HepG2 (cell line): Measurements from ENCODE around the gene SRCAP. TPM values are rescaled to one million over a fixed set of nuclear protein-coding genes. Genes with fewer than 3 reads are reported as not detected.

Source experiments
- ATAC-seq: fragments of 200-7000 bp; cut with Tn5 transposase; 3 replicates; pipeline ENCODE4 v1.9.1; 2020; ENCODE audit warnings: mild to moderate bottlenecking, moderate library complexity
- BruUV-seq: library from RNA; stranded (reverse); fragments of 400-500 nt; replicated peaks from 2 replicates; lab custom pipeline; 2021; lab: Mats Ljungman, UMichigan
- CTCF ChIA-PET: fragments of 300-600 bp; formaldehyde crosslinking; extraction: SDS; loops from one replicate; lab custom pipeline; 2021; ENCODE audit warnings: low total read pairs, inconsistent platforms, low intra/inter-chr PET ratio; lab: Yijun Ruan, JAX
- POLR2A ChIA-PET: fragments of 350-600 bp; sonication (Branson Sonifier 250); formaldehyde crosslinking; loops from one replicate; lab custom pipeline; 2020; ENCODE audit warnings: antibody characterized with exemption, inconsistent platforms; lab: Yijun Ruan, JAX
- DNase-seq: peaks from one replicate; pipeline ENCODE4 v3.0.0-alpha.2; 2015; ENCODE audit warnings: low spot score
- FAIRE-seq: peaks from 3 replicates; lab custom pipeline; 2011; peaks lifted over from hg19 to GRCh38; lab: Jason Lieb, UNC
- H2AFZ ChIP-seq: one replicate; pipeline ENCODE4 v1.6.1; 2011; ENCODE audit warnings: low read length, inconsistent platforms
- H3K27ac ChIP-seq: fragments of 300-600 bp; 3 replicates; pipeline ENCODE4 v1.8.0; 2011; ENCODE audit warnings: mixed run types, mild to moderate bottlenecking, mixed read lengths, low read length, inconsistent platforms; ENCODE audit not compliant: insufficient read depth; ENCODE audit errors: extremely low read length
- H3K27me3 ChIP-seq, 2 experiments: fragments of 200-600 bp in 1 of 2; 2 replicates in 1 of 2; 3 replicates in 1 of 2; pipeline versions ENCODE4 v1.6.0 to v1.8.0; 2011; ENCODE audit warnings: low read length in 2 of 2, mild to moderate bottlenecking in 2 of 2, moderate library complexity in 2 of 2, inconsistent platforms in 1 of 2; ENCODE audit not compliant: insufficient read depth in 2 of 2, control insufficient read depth in 1 of 2
- H3K36me3 ChIP-seq, 2 experiments: fragments of 200-600 bp in 1 of 2; replicated peaks in 1 of 2; 2 replicates in 1 of 2; 3 replicates in 1 of 2; pipeline versions ENCODE4 v1.5.1 to v1.8.0; 2011; ENCODE audit warnings: low read length in 2 of 2, inconsistent platforms in 1 of 2; ENCODE audit not compliant: insufficient read depth in 2 of 2, control insufficient read depth in 1 of 2
- H3K4me1 ChIP-seq: 2 replicates; pipeline ENCODE4 v1.5.1; 2012; ENCODE audit warnings: low read length, inconsistent platforms; ENCODE audit not compliant: insufficient read depth
- H3K4me2 ChIP-seq: 2 replicates; pipeline ENCODE4 v1.6.0; 2011; ENCODE audit warnings: low read depth, low read length, inconsistent platforms
- H3K4me3 ChIP-seq, 3 experiments: fragments of 200-600 bp in 1 of 3; sonication (generic), shearing (Covaris generic) in 1 of 3; replicated peaks in 1 of 3; 2 replicates each; pipeline ENCODE4 v1.5.1; 2011 to 2016; ENCODE audit warnings: low read length in 3 of 3, inconsistent platforms in 2 of 3, low read depth in 2 of 3, mild to moderate bottlenecking in 2 of 3, control low read depth in 1 of 3, mixed read lengths in 1 of 3; ENCODE audit not compliant: insufficient read depth in 1 of 3
- H3K79me2 ChIP-seq: one replicate; pipeline ENCODE4 v1.6.1; 2011; ENCODE audit warnings: low read length, inconsistent platforms; ENCODE audit not compliant: insufficient read depth
- H3K9ac ChIP-seq: 2 replicates; pipeline ENCODE4 v1.6.0; 2011; ENCODE audit warnings: mild to moderate bottlenecking, low read depth, low read length, inconsistent platforms; ENCODE audit not compliant: insufficient read depth
- H3K9me3 ChIP-seq: 2 replicates; pipeline ENCODE4 v1.5.1; 2012; ENCODE audit warnings: mild to moderate bottlenecking, low read length
- H4K20me1 ChIP-seq: 2 replicates; pipeline ENCODE4 v1.6.0; 2011; ENCODE audit warnings: inconsistent platforms, mild to moderate bottlenecking, low read length, moderate library complexity; ENCODE audit not compliant: insufficient read depth
- AGO2 ChIP-seq: fragments of 200-400 bp; formaldehyde crosslinking; optimal IDR thresholded peaks from 2 replicates; pipeline ENCODE3; 2017; ENCODE audit warnings: mild to moderate bottlenecking, low read depth, low read length, moderate library complexity
- CEBPG ChIP-seq: IDR thresholded peaks from 2 replicates; pipeline ENCODE4 v1.6.1; 2016
- FIP1L1 ChIP-seq: fragments of 200-400 bp; formaldehyde crosslinking; IDR thresholded peaks from 2 replicates; pipeline ENCODE4 v1.6.1; 2018; ENCODE audit warnings: low read depth, mild to moderate bottlenecking, low read length, moderate library complexity, borderline replicate concordance; ENCODE audit not compliant: insufficient read depth
- ISL2 ChIP-seq: sonication (generic); formaldehyde crosslinking; IDR thresholded peaks from 2 replicates; pipeline ENCODE4 v1.5.0; 2020; ENCODE audit warnings: missing genetic modification reagents
- NONO ChIP-seq, 2 experiments: fragments of 450-650 bp in 1 of 2; sonication (generic) in 1 of 2; formaldehyde crosslinking in 1 of 2; IDR thresholded peaks in 1 of 2; conservative IDR thresholded peaks in 1 of 2; 2 replicates each; pipeline versions ENCODE4 v1.6.1 to v1.8.0; 2017 to 2022; ENCODE audit warnings: mild to moderate bottlenecking in 1 of 2, missing genetic modification reagents in 1 of 2, moderate library complexity in 1 of 2
- POLR2G ChIP-seq: fragments of 200-400 bp; formaldehyde crosslinking; IDR thresholded peaks from 2 replicates; pipeline ENCODE4 v1.6.1; 2018; ENCODE audit warnings: mild to moderate bottlenecking, low read depth, low read length, moderate library complexity
- RBM22 ChIP-seq: fragments of 200-400 bp; formaldehyde crosslinking; optimal IDR thresholded peaks from 2 replicates; pipeline ENCODE3; 2017; ENCODE audit warnings: mild to moderate bottlenecking, low read length, moderate library complexity
- SPEN ChIP-seq: sonication (generic); formaldehyde crosslinking; IDR thresholded peaks from 2 replicates; pipeline ENCODE4 v1.5.1; 2020; ENCODE audit warnings: low read depth, mild to moderate bottlenecking, missing genetic modification reagents
- TCF7L2 ChIP-seq: IDR thresholded peaks from 2 replicates; pipeline ENCODE4 v1.6.1; 2011; ENCODE audit warnings: mild to moderate bottlenecking, low read depth, low read length, moderate library complexity
- XRCC5 ChIP-seq: fragments of 200-400 bp; formaldehyde crosslinking; optimal IDR thresholded peaks from 2 replicates; pipeline ENCODE3; 2017; ENCODE audit warnings: mild to moderate bottlenecking, low read length
- ZBTB7B ChIP-seq: sonication (generic); formaldehyde crosslinking; IDR thresholded peaks from 2 replicates; pipeline ENCODE4 v1.4.0; 2020; ENCODE audit warnings: missing genetic modification reagents
- ZC3H13 ChIP-seq: sonication (generic); formaldehyde crosslinking; IDR thresholded peaks from 2 replicates; pipeline ENCODE4 v1.8.1; 2023; ENCODE audit warnings: mild to moderate bottlenecking, missing genetic modification reagents, moderate library complexity
- ZNF441 ChIP-seq: sonication (generic); formaldehyde crosslinking; IDR thresholded peaks from 2 replicates; pipeline ENCODE4 v1.7.0; 2021; ENCODE audit warnings: missing genetic modification reagents, borderline replicate concordance
- ZNF460 ChIP-seq: sonication (generic); formaldehyde crosslinking; IDR thresholded peaks from 2 replicates; pipeline ENCODE4 v1.5.1; 2020; ENCODE audit warnings: missing genetic modification reagents, mild to moderate bottlenecking, borderline replicate concordance
- ZNF7 ChIP-seq: IDR thresholded peaks from 2 replicates; pipeline ENCODE4 v1.6.1; 2016; ENCODE audit warnings: missing biosample characterization, missing genetic modification reagents
- ZNF839 ChIP-seq: sonication (generic); formaldehyde crosslinking; IDR thresholded peaks from 2 replicates; pipeline ENCODE4 v1.4.0; 2020; ENCODE audit warnings: missing genetic modification reagents, mild to moderate bottlenecking, borderline replicate concordance
- WGBS: methylation state at CpG from one replicate; pipeline ENCODE4 v1.1.6; 2017; ENCODE audit warnings: low lambda C conversion rate; 5-methylcytosine and 5-hydroxymethylcytosine counted together
- in situ Hi-C: cut with HindIII; loops from 2 replicates; pipeline ENCODE4 v1.10.0; 2017; ENCODE audit warnings: low pct_unique_long_range_greater_than_20kb; ENCODE audit not compliant: extremely low pct_ligation_motif_present
- intact Hi-C: fragments of 100-400 bp; cut with micrococcal nuclease; formaldehyde crosslinking; loops from one replicate; pipeline ENCODE4 v1.10.0; 2022; ENCODE audit not compliant: unreplicated experiment
- polyA plus RNA-seq, 8 experiments: library from polyadenylated mRNA; depleted of rRNA in 3 of 8; stranded (reverse) in 7 of 8; unstranded in 1 of 8; fragments of >200 nt; fragmentation: Illumina TruSeq in 4 of 8; extraction: Trizol in 4 of 8; gene quantifications; 2 replicates each; pipeline versions ENCODE4 v1.2.1 to v1.2.3, GENCODE V29; 2011 to 2016; ENCODE audit warnings: low read depth in 4 of 8, missing spikeins in 1 of 8, mixed read lengths in 1 of 8; ENCODE audit not compliant: insufficient read depth in 1 of 8
- total RNA-seq, 5 experiments: library from RNA; depleted of rRNA; stranded (reverse); fragments of >200 nt; fragmentation: Illumina TruSeq; extraction: Trizol; gene quantifications; 2 replicates each; pipeline ENCODE4 v1.2.3, GENCODE V29; 2016; ENCODE audit warnings: low read depth in 1 of 5
- TF ChIP-seq, protein P1 (sequence below): sonication (generic); formaldehyde crosslinking; IDR thresholded peaks from 2 replicates; pipeline ENCODE4 v1.5.0; 2020; ENCODE audit warnings: missing genetic modification reagents
- TF ChIP-seq, protein P2 (sequence below): sonication (generic); formaldehyde crosslinking; IDR thresholded peaks from 2 replicates; pipeline ENCODE4 v1.9.0; 2022; ENCODE audit warnings: low read depth, missing genetic modification reagents
- TF ChIP-seq, protein P3 (sequence below): sonication (generic); formaldehyde crosslinking; IDR thresholded peaks from 2 replicates; pipeline ENCODE4 v1.5.0; 2020; ENCODE audit warnings: mild to moderate bottlenecking, missing genetic modification reagents

Gene SRCAP
- total and polyA plus RNA-seq, 2 of the 13 experiments (the other 11 are each of a cell fraction or from before 2014, with no cell fraction given) = 4.9 to 9.0 TPM

DNA sequence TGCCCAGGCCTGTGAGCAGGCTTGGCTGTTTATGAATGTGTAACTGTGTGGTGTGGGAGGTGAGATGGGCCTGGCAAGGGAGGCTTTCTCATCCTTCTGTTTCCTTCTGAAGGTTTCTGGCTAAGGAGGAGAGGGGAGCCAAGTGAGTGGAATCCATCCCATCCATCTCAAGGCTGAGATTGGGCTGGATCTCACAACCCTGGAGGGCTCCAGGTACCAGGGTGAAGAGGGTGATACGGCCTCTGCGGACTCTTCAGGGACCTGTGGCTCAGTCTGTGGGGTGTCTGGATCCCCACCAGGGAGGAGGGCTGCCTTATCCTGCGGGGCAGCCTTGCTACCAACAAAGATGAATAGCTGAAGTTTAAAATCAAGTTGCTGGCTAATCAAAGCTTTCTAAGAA, 81.0 kb downstream of the SRCAP start (continued):
- no peak for TF ChIP-seq ZNF441 (CRISPR knock-in tag)
- peak; percentile 30 for TF ChIP-seq POLR2G
- TF ChIP-seq NONO (IDR thresholded peaks at IDR 0.05) = no peak
- peak; percentile 50; the same call in 1 of the 2 replicates for TF ChIP-seq NONO (CRISPR knock-in tag; conservative IDR thresholded peaks at IDR 0.05)
- TF ChIP-seq, protein P1, sequence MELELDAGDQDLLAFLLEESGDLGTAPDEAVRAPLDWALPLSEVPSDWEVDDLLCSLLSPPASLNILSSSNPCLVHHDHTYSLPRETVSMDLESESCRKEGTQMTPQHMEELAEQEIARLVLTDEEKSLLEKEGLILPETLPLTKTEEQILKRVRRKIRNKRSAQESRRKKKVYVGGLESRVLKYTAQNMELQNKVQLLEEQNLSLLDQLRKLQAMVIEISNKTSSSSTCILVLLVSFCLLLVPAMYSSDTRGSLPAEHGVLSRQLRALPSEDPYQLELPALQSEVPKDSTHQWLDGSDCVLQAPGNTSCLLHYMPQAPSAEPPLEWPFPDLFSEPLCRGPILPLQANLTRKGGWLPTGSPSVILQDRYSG (CRISPR knock-in tag) = no peak
- TF ChIP-seq ZNF7 = no peak
- TF ChIP-seq ISL2 (CRISPR knock-in tag) = no peak
- no peak for TF ChIP-seq XRCC5
- no peak for TF ChIP-seq SPEN (CRISPR knock-in tag)
- TF ChIP-seq TCF7L2 = no peak
- TF ChIP-seq, protein P2, sequence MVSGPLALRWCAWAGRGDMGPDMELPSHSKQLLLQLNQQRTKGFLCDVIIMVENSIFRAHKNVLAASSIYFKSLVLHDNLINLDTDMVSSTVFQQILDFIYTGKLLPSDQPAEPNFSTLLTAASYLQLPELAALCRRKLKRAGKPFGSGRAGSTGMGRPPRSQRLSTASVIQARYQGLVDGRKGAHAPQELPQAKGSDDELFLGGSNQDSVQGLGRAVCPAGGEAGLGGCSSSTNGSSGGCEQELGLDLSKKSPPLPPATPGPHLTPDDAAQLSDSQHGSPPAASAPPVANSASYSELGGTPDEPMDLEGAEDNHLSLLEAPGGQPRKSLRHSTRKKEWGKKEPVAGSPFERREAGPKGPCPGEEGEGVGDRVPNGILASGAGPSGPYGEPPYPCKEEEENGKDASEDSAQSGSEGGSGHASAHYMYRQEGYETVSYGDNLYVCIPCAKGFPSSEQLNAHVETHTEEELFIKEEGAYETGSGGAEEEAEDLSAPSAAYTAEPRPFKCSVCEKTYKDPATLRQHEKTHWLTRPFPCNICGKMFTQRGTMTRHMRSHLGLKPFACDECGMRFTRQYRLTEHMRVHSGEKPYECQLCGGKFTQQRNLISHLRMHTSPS (CRISPR knock-in tag) = no peak

DNA sequence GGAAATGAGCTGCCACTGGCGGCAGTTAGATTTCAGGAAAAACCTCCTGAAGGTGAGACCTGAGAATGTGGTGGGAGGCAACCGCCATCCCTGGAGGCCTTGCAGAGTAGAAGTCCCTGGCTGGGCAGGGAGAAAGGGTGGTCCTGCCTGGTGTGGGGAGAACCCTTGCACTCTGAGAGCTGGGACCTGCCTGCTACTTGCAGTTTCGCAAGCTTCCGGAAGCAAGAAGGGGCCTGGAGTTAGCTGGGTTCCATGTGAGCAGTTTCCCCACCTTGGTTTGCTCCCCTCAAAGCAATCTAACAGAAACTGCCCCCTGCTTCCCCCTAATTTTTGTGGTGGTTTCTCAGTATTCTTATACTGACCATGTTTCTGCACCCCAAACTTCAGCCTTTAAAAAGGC, 81.6 kb downstream of the SRCAP start:
- in situ Hi-C loops (no loop called here), intact Hi-C loops (no loop called here)
- ChIA-PET POLR2A (interaction anchor here (0.8 to 4.2 kb wide), 4 partner anchors 26 to 94 kb away, joined by 3 to 30 read pairs (median 4); partner anchors contain the start of gene PHKG2), CTCF (no interaction called here)
- Histone ChIP-seq H3K4me1 (peaks cover 36% of the 10 kb centered on the region), H3K27me3 (no peaks in the 10 kb centered on the region; a peak in 1 of 5 replicates), H3K9me3 (no peaks in the 10 kb centered on the region), H3K4me3 (no peak overlapping the region), H2AFZ (no peak overlapping the region), H3K27ac (peak overlapping the region; percentile 11), H4K20me1 (no peaks in the 10 kb centered on the region; the same call in 1 of the 2 replicates), H3K79me2 (peaks cover 18% of the 10 kb centered on the region), H3K9ac (no peak overlapping the region), H3K36me3 (peaks cover 19 to 29% of the 10 kb centered on the region in 2 experiments), H3K4me2 (no peak overlapping the region)
- no peak for DNase-seq
- BruUV-seq = no TSS peak
- no peak for FAIRE-seq
- 85% methylated on average over 2 of the region's 4 CpGs for WGBS
- no peak for ATAC-seq
- TF ChIP-seq CEBPG (CRISPR knock-in tag) (peak; percentile 35; the same call in 1 of the 2 replicates), FIP1L1 (no peak), ZC3H13 (peak; percentile 11), AGO2 (peak; percentile 48), ZNF839 (CRISPR knock-in tag) (no peak), ZBTB7B (CRISPR knock-in tag) (0 out of 2 replicates have a peak, but pooled peaks have one; percentile 22), ZNF460 (no peak), RBM22 (peak; percentile 6)
- TF ChIP-seq, protein P3, sequence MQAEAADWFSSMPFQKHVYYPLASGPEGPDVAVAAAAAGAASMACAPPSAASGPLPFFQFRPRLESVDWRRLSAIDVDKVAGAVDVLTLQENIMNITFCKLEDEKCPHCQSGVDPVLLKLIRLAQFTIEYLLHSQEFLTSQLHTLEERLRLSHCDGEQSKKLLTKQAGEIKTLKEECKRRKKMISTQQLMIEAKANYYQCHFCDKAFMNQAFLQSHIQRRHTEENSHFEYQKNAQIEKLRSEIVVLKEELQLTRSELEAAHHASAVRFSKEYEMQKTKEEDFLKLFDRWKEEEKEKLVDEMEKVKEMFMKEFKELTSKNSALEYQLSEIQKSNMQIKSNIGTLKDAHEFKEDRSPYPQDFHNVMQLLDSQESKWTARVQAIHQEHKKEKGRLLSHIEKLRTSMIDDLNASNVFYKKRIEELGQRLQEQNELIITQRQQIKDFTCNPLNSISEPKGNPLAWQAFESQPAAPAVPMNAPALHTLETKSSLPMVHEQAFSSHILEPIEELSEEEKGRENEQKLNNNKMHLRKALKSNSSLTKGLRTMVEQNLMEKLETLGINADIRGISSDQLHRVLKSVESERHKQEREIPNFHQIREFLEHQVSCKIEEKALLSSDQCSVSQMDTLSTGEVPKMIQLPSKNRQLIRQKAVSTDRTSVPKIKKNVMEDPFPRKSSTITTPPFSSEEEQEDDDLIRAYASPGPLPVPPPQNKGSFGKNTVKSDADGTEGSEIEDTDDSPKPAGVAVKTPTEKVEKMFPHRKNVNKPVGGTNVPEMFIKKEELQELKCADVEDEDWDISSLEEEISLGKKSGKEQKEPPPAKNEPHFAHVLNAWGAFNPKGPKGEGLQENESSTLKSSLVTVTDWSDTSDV = no peak
